ENCODE results near the gene LRRC73. TPM values are rescaled to one million over a fixed set of nuclear protein-coding genes. Genes with fewer than 3 reads are reported as not detected.
A peak's percentile ranks its signal among the peaks of the same experiment; 100 is the strongest.

Gene LRRC73
- total and polyA plus RNA-seq, 10 donors: 0.11 to 1.3 (median 0.64) TPM

- Histone ChIP-seq H3K9me3 (no peaks in the 10 kb centered on the region), H3K27me3 (replicated peaks in 1 of 7) (no peaks in the 10 kb centered on the region), H3K27ac (no peak overlapping the region), H3K4me1 (no peaks in the 10 kb centered on the region), H3K36me3 (peaks cover 0 to 99% (median 63%) of the 10 kb centered on the region in 6 donors), H3K4me3 (no peak overlapping the region)
- intact Hi-C loops (cut with DNase I; ENCODE audit: low total_unique reads): no loop called here
- WGBS, 5 donors: 91 to 100% (median 95%) methylated on average over 1 of the region's 1 CpG
- DNase-seq: no peak
- no peak for TF ChIP-seq POLR2A (IDR thresholded peaks at IDR 0.05)
- no peak for TF ChIP-seq POLR2AphosphoS5 (IDR thresholded peaks at IDR 0.05)
- no peak for TF ChIP-seq CTCF (IDR thresholded peaks at IDR 0.05 in 8 of 11, conservative IDR thresholded peaks at IDR 0.05 in 3 of 11)
Observed at GRCh38 chr6:43532201-43532600, 22.1 kb upstream of the LRRC73 start.

- intact Hi-C loops (cut with DNase I; ENCODE audit: low total_unique reads): no loop called here
- peaks cover 0 to 100% (median 98%) of the 10 kb centered on the region in 6 donors for H3K36me3 ChIP-seq
- H3K9me3 ChIP-seq: no peaks in the 10 kb centered on the region
- H3K27me3 ChIP-seq (replicated peaks in 1 of 7): no peaks in the 10 kb centered on the region
- no peak overlapping the region for H3K27ac ChIP-seq
- WGBS, 5 donors: 78 to 95% (median 85%) methylated on average over 10 of the region's 10 CpGs
- H3K4me1 ChIP-seq: no peaks in the 10 kb centered on the region
- no peak for DNase-seq
- H3K4me3 ChIP-seq: no peak overlapping the region
- TF ChIP-seq CTCF (IDR thresholded peaks at IDR 0.05 in 8 of 11, conservative IDR thresholded peaks at IDR 0.05 in 3 of 11) (no peak), POLR2A (IDR thresholded peaks at IDR 0.05) (no peak), POLR2AphosphoS5 (IDR thresholded peaks at IDR 0.05) (peak in 1 of 3 donors; percentile 12)
Observed at GRCh38 chr6:43524483-43524961, 14.4 kb upstream of the LRRC73 start.

- no peaks in the 10 kb centered on the region for H3K27me3 ChIP-seq (replicated peaks in 1 of 7)
- H3K9me3 ChIP-seq: no peaks in the 10 kb centered on the region
- peaks cover 0 to 98% (median 92%) of the 10 kb centered on the region in 6 donors for H3K36me3 ChIP-seq
- WGBS, 5 donors: 93 to 97% (median 96%) methylated on average over 3 of the region's 3 CpGs
- intact Hi-C loops (cut with DNase I; ENCODE audit: low total_unique reads): no loop called here
- no peak overlapping the region for H3K27ac ChIP-seq
- TF ChIP-seq POLR2A (IDR thresholded peaks at IDR 0.05): no peak
- TF ChIP-seq POLR2AphosphoS5 (IDR thresholded peaks at IDR 0.05): no peak
- TF ChIP-seq CTCF (IDR thresholded peaks at IDR 0.05 in 8 of 11, conservative IDR thresholded peaks at IDR 0.05 in 3 of 11): no peak
- H3K4me3 ChIP-seq: no peak overlapping the region
- H3K4me1 ChIP-seq: peaks cover 5 to 12% (median 7%) of the 10 kb centered on the region in 6 donors
- no peak for DNase-seq
Observed at GRCh38 chr6:43523284-43523683, 13.1 kb upstream of the LRRC73 start.

GRCh38 chr6:43522547-43523261 is 12.6 kb upstream of the LRRC73 start:
- TF ChIP-seq POLR2AphosphoS5 (IDR thresholded peaks at IDR 0.05) (no peak), CTCF (IDR thresholded peaks at IDR 0.05 in 8 of 11, conservative IDR thresholded peaks at IDR 0.05 in 3 of 11) (no peak), POLR2A (IDR thresholded peaks at IDR 0.05) (no peak)
- no peaks in the 10 kb centered on the region for H3K27me3 ChIP-seq (replicated peaks in 1 of 7)
- peaks cover 0 to 92% (median 86%) of the 10 kb centered on the region in 6 donors for H3K36me3 ChIP-seq
- no peak for DNase-seq
- no peak overlapping the region for H3K4me3 ChIP-seq
- WGBS, 5 donors: 83 to 91% (median 86%) methylated on average over 7 to 8 of the region's 8 CpGs
- intact Hi-C loops (cut with DNase I; ENCODE audit: low total_unique reads): no loop called here
- H3K4me1 ChIP-seq: peaks cover 11 to 18% (median 12%) of the 10 kb centered on the region in 6 donors
- no peak overlapping the region for H3K27ac ChIP-seq
- no peaks in the 10 kb centered on the region for H3K9me3 ChIP-seq

Measured in spleen (tissue), 11 donors.